Nephron (organoid): Measurements from ENCODE around the gene ARHGEF40.
A peak's percentile ranks its signal among the peaks of the same experiment; 100 is the strongest.

Experiments
- H3K27ac Mint-ChIP-seq, 3 experiments: 2 replicates each; pipeline ENCODE4 v1.8.0; 2020; ENCODE audit warnings: mixed read lengths in 3 of 3, mild to moderate bottlenecking in 2 of 3, moderate library complexity in 1 of 3
- H3K27me3 Mint-ChIP-seq: 2 replicates; pipeline ENCODE4 v1.8.0; 2021; ENCODE audit warnings: low read depth, mild to moderate bottlenecking, moderate library complexity, mixed read lengths
- H3K36me3 Mint-ChIP-seq: 2 replicates; pipeline ENCODE4 v1.8.0; 2020; ENCODE audit warnings: low read depth, mixed read lengths
- H3K4me1 Mint-ChIP-seq: 2 replicates; pipeline ENCODE4 v1.8.0; 2020; ENCODE audit warnings: mixed read lengths
- H3K4me3 Mint-ChIP-seq, 3 experiments: 2 replicates each; pipeline ENCODE4 v1.8.0; 2020; ENCODE audit warnings: mild to moderate bottlenecking in 3 of 3, mixed read lengths in 3 of 3, moderate library complexity in 2 of 3
- H3K9me3 Mint-ChIP-seq: 2 replicates; pipeline ENCODE4 v1.8.0; 2020; ENCODE audit warnings: mixed read lengths
- CTCF ChIP-seq, 3 experiments: fragments of 200-600 bp; sonication (generic); IDR thresholded peaks; one replicate each; pipeline ENCODE4 v1.5.0; 2021; ENCODE audit warnings: antibody characterized with exemption in 3 of 3; ENCODE audit not compliant: unreplicated experiment in 3 of 3

Gene ARHGEF40

GRCh38 chr14:21068521-21069387, 1.4 kb upstream of the ARHGEF40 start:
- H3K4me1 Mint-ChIP-seq = peaks cover 31% of the 10 kb centered on the region
- H3K4me3 Mint-ChIP-seq = peak overlapping the region; percentile 89 to 92 (median 91)
- H3K9me3 Mint-ChIP-seq = no peaks in the 10 kb centered on the region
- peak overlapping the region; percentile 98 to 100 (median 99) for H3K27ac Mint-ChIP-seq
- H3K36me3 Mint-ChIP-seq = peaks cover 15% of the 10 kb centered on the region
- peak; percentile 48 to 67 (median 60) for TF ChIP-seq CTCF (IDR thresholded peaks at IDR 0.05; ENCODE audit: unreplicated experiment in 3 of 3)
- peaks cover 5% of the 10 kb centered on the region for H3K27me3 Mint-ChIP-seq

- Mint-ChIP-seq H3K27ac (peak overlapping the region; percentile 98 to 100 (median 99)), H3K36me3 (peaks cover 18% of the 10 kb centered on the region), H3K4me1 (peaks cover 29% of the 10 kb centered on the region), H3K4me3 (peak overlapping the region; percentile 89 to 92 (median 91)), H3K9me3 (no peaks in the 10 kb centered on the region), H3K27me3 (peaks cover 5% of the 10 kb centered on the region)
- no peak for TF ChIP-seq CTCF (IDR thresholded peaks at IDR 0.05; ENCODE audit: unreplicated experiment in 3 of 3)
Measured at GRCh38 chr14:21069388-21070082, 569 bp upstream of the ARHGEF40 start.

- H3K27ac Mint-ChIP-seq = peak overlapping the region; percentile 99 to 100 (median 99)
- H3K9me3 Mint-ChIP-seq = no peaks in the 10 kb centered on the region
- peaks cover 31% of the 10 kb centered on the region for H3K4me1 Mint-ChIP-seq
- H3K27me3 Mint-ChIP-seq = peaks cover 5% of the 10 kb centered on the region
- peak overlapping the region; percentile 98 to 100 (median 99) for H3K4me3 Mint-ChIP-seq
- peak in 2 of 3 experiments; percentile 9 to 18 for TF ChIP-seq CTCF (IDR thresholded peaks at IDR 0.05; ENCODE audit: unreplicated experiment in 3 of 3)
- peaks cover 30% of the 10 kb centered on the region for H3K36me3 Mint-ChIP-seq
Measured at GRCh38 chr14:21070610-21071224, 613 bp downstream of the ARHGEF40 start.

GRCh38 chr14:21071225-21072030, 1.3 kb downstream of the ARHGEF40 start:
- Mint-ChIP-seq H3K4me1 (peaks cover 35% of the 10 kb centered on the region), H3K27me3 (peaks cover 5% of the 10 kb centered on the region), H3K27ac (peak overlapping the region; percentile 99 to 100 (median 99)), H3K9me3 (no peaks in the 10 kb centered on the region), H3K36me3 (peaks cover 37% of the 10 kb centered on the region), H3K4me3 (peak overlapping the region; percentile 98 to 100 (median 99))
- no peak for TF ChIP-seq CTCF (IDR thresholded peaks at IDR 0.05; ENCODE audit: unreplicated experiment in 3 of 3)

- Mint-ChIP-seq H3K27me3 (peaks cover 5% of the 10 kb centered on the region), H3K9me3 (no peaks in the 10 kb centered on the region), H3K4me3 (peak overlapping the region; percentile 98 to 100 (median 99)), H3K27ac (peak overlapping the region; percentile 99 to 100 (median 99)), H3K36me3 (peaks cover 44% of the 10 kb centered on the region), H3K4me1 (peaks cover 35% of the 10 kb centered on the region)
- TF ChIP-seq CTCF (IDR thresholded peaks at IDR 0.05; ENCODE audit: unreplicated experiment in 3 of 3) = no peak
Measured at GRCh38 chr14:21072031-21072473, 1.9 kb downstream of the ARHGEF40 start.
